SH-SY5Y (cell line): ENCODE data around the gene FBXO22.

Experiments
- GATA2 ChIP-seq: IDR thresholded peaks from 2 replicates; pipeline ENCODE4 v1.6.1; 2011; ENCODE audit warnings: mild to moderate bottlenecking, low read depth, low read length
- GATA3 ChIP-seq: IDR thresholded peaks from 2 replicates; pipeline ENCODE4 v1.6.1; 2011; ENCODE audit warnings: low read depth, mild to moderate bottlenecking, low read length, moderate library complexity

DNA sequence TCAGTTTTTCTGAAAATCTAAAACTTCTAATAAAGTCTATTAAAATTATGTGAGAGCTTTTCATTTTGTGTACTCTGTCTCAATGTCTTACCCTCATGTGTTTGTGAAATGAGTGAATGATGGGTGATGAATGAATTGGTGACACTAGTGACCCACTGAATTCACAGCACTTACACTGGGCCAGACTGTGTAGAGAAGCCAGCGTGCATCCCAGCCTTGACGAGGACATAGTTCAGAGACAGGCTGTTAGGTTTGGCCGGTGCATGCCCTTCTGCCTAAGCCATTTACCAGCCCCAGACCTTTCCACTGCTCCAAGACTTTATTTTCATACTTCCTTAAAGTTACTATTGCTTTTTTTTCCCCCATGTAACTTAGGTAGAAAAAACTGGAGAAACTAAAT, 38.8 kb downstream of the FBXO22 start:
- TF ChIP-seq GATA3 (no peak), GATA2 (no peak)
